T-helper 22 cell (primary cell): ENCODE data around the gene IQSEC3.

Experiments
- DNase-seq: peaks from one replicate; pipeline ENCODE4 v3.0.0-alpha.2; 2020; ENCODE audit warnings: low read depth

IQSEC3 gene

DNA sequence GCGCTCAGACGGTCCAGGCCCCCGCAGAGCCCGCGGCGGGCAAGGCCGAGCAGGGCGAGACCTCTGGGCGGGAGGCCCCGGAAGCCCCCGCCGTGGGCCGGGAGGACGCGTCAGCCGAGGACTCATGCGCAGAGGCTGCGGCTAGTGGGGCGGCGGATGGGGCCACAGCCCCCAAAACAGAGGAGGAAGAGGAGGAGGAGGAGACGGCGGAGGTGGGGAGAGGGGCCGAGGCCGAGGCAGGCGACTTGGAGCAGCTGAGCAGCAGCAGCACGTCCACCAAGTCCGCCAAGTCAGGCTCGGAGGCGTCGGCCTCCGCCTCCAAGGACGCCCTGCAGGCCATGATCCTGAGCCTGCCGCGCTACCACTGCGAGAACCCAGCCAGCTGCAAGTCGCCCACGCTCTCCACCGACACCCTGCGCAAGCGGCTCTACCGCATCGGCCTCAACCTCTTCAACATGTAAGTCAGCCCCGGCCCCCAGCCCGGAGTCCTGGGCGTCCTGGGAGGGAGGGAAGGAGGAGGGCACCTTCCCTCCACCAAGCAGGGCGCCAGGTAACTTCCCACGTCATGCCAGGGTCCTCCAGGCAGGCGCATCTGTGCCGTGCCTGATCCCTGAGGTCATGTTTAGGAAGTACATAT lies 72.4 kb downstream of the IQSEC3 start:
- DNase-seq: no peak

DNA sequence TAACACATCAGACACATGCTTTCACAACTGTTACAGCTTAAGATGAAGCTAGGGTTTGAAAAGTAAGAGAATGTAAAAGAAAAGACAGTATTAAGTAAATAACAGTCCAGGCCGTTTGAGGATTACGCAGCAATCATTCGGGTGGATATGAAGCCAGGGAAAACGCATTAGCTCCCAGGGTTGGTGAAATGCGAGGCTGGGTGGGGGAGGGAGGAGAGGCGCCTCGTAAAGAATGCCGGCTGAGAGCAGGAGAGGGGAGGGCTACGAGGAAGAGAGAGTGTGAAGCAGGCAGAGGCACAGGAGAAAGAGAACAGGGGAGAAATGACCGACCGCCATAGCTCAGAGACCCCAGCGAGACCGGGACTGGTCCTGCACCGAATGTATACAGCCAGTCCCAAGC lies 73.0 kb downstream of the IQSEC3 start:
- no peak for DNase-seq

DNA sequence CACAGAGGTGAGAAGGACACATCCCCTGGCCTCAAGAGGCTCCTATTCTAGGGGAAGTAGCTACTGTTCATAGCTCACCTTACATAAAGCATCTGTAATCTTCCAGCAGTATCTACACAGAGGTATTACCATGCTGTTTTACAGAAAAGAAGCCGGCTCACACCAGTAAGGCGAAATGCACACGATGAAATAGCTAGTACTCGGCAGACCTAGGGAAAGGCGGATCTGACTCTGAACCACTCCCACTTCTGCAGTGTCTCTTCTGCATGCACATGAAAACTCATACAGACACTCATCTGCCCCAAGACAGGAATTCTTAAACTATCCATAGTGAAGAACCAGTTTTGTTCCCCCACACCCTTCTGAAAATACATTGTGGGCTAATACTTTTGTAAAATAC lies 73.6 kb downstream of the IQSEC3 start:
- no peak for DNase-seq

DNA sequence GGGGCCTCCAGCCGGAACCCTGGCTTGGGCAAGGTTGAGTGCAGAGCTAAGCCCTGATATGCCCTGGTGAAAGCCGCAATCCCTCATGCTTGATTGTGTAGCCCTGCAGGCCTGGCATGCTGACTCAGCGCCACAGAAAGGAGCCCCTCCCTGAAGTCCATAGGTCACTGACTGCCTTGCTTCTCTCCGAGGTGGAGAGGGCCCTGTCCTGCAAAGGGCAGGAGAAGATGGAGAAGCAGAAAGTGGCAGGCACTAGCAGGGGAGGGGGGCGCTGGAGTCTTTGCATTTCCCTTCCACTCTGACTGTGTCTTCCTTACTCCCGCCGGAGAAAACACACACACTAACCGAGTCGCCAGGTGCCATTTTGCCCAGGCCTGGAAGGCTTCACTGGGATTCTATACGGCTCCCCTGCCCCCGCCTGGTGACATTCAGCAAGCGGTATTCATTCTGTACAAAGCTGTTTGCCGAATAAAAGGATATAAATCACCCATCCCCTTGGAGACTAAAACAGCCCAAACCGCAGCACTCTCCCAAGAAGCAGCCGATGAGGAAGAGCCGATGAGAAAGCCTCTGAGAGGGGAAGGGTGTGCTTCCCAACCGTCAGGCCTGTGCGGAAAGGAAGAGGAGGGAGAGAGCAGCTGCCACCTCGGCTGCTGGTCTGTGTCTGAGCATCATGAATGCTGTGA lies 77.5 kb downstream of the IQSEC3 start:
- no peak for DNase-seq

DNA sequence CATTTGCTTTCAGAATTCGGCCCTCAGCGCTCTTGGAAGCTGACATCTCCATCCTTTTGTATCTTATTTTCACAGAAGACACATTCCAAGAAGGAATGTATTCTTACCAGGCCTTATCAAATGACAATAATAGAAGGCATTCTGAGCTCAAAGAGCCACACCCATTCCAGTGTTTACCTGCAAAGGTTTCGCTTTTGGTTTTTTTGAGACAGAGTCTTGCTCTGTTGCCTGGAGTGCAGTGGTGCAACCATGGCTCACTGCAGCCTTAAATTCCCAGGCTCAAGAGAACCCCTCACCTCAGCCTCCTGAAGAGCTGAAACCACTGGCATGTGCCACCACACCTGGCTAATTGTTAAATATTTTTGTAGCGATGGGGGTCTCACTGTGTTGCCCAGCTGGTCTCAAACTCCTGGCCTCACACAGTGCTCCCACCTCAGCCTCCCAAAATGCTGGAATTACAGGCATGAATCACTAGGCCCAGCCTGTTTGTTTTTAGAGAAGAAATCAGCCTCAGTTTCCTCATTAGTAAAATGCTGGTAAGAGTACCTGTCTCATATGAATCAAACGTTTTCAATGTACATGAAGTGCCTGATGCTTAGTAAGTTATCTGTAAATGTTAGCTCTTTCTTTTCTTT lies 78.2 kb downstream of the IQSEC3 start:
- DNase-seq: no peak

DNA sequence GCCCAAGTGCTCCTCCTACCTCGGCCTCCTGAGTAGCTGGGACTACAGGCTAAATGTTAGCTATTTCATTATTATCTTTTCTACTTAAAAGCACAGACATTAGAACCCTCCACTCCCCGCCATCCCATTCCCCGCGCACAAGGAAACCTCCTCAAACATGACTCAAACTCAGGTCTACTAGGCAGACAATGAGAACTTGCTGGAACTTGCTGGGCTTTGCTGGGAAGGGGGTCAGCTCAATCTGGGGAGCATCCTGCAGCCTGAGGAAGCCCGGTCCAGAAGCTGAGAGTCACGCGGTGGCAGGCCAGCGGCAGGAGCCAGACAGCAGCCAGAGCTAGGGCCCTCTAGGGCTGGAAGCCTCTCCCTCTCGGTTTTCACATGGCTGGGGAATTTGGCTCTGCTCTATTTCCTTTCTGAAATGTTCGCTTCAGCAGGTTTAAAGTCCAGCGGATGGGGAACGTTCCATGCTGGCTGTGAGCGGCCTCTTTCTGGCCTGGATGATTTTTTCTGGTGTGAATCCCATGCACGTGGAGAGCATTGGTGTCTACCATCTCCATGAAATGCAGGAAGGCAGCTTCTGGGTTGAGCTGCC lies 78.9 kb downstream of the IQSEC3 start:
- DNase-seq: no peak

DNA sequence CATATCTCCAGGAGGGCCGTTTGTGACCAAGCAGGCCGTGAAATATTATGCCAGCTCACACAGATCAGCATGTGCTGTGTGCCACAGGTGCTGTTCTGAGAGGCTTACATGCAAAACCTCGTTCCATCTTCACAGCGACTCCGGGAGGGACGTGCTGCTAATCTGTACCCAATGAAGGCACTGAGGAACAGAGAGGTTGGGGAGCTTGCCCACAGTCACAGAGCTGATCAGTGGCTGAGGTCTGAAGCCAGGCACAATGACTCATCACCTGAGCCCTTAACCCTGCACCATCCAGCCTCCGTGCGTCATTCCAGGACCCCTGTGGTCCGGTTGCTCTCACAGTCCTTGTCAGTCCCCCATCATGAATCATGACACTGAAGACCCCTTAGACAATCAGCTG lies 80.7 kb downstream of the IQSEC3 start:
- DNase-seq: no peak

DNA sequence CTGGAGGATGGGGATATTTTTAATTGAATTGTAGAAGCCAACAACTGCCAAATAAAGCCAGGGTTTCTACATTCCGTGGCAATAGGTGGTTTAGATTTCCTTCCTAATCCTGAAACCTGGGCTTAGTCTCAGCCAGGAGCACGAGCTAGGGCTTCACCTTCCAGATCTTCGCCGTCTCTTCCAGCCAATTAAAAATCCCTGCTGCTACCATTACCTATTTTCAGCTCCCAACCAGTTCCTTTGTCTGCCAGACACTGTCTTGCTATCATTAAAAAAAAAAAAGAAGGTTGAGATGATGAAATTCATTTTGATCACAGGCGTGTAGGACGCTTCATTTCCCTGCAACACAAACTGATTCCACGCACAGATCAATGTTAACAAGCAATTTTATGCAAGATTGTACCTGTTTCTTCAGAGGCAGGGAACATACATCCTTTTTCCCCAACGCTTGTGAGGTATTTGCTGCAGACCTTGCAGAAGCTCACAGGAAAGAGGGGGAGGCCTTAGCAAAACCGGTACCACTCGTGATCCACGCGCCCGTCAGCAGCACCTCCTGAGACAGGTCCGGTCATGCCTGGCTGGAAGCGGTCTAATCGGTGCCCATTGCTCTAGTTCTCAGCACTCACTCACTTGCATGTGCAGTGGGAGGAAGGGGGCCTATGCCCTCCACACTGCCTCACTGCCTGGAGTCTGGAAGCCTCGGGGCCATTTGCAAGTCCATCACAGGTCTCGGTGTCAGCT lies 82.3 kb downstream of the IQSEC3 start:
- no peak for DNase-seq

DNA sequence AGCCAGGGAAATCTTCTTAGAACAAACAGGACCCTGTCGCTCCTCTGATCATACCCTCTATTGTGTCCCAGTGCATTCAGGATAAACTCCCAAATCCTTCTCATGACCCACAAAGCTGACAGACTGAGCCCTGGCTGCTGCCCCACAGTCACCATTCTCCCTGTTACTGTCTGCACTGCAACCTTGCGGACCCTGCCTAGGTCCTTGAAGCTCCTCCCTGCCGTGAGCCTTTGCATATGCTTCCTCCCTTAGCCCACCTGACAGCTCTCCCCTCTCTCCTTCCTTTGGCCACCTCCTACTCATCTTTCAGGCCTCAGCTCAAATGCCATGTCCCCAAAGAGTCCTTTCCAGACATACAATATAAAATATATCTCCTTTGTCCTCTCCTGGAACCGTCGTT lies 85.0 kb downstream of the IQSEC3 start:
- no peak for DNase-seq

DNA sequence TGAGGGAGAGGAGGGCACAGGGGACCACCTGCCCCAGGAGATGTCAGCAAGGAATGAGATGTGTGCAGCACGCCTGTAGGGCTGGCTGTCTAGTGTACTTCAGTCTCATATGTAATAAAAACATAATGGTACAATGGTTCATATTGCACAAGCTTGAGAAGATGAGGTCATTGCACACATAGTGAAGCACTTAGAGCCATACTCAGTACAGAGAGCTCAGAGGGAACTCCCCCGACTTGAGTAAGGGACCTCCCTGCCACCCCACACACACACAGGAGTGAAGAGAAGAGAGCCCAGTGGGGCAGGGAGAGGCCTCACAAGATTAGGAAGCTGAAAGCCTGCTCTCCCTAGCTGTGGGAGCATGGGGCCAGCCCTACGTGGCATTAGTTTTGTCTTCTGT lies 85.9 kb downstream of the IQSEC3 start:
- no peak for DNase-seq

DNA sequence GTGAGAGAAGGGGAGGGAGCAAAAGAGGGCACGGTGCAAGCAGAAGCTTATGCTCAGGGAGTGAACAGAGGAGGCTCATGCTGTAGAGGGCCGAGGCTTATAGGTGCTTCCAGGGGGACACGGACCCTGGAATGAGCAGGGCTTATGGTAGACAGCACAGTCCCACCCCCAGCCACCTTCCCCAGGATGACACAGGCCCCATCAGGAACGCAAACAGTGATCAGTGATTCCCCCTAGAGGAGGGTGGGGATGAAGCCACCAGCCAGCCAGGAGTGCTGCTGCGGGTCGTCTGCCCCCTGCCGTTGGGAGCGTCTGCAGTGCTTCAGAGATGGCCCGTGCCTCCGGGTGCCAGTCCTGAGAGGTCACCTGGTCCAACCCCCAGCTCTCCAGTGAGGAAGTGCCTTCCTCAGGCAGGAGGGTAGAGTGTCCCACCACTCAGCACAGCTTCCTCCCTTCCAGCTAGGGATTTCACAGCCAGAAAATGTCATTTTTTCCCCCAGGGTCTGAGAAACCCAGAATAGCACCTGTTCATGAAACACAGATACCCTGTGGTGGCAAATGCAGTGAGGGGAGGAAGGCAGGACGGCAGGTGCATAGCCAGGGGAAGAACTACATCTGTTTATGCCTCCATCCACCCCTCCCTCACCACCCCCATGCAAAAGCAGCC lies 86.6 kb downstream of the IQSEC3 start:
- no peak for DNase-seq

DNA sequence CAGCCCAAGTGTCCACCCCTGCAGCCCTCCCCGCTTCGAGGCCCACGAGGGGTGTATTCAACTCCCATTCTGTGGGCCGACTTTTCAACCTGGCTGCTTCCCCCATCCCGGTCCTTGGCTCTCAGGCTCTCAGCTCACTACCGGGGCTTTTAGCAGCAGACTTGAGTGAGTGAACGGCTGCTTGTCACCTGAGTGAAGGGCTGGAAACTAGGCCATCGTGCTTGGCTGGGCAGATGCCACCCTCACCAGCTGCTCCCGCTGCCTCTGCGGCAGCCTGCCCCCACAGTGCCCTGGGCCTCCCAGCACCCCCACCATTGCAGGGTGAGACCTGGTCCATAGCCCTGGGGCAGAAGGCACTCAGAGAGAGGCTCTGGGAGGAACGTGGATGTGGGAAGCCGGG lies 87.5 kb downstream of the IQSEC3 start:
- DNase-seq: no peak

DNA sequence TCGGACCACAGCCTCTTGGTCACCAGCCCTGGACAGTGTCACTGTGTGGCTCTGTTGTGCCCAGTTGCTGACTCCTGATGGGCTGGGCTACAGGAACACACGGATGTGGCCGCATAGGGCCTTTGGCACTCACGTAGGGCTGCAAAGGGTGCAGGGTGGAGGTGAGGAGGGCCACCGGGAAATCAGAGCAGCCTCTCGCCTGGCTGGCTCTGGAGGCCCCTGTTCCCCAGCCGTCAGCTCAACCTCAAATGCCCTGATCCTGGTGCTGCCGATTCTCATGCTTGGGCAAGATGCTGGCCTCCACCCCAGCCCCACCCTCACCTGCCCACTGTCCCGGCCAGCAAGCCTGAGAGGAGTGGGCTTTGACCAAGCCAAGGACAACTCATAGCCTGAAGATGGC lies 88.4 kb downstream of the IQSEC3 start:
- no peak for DNase-seq

DNA sequence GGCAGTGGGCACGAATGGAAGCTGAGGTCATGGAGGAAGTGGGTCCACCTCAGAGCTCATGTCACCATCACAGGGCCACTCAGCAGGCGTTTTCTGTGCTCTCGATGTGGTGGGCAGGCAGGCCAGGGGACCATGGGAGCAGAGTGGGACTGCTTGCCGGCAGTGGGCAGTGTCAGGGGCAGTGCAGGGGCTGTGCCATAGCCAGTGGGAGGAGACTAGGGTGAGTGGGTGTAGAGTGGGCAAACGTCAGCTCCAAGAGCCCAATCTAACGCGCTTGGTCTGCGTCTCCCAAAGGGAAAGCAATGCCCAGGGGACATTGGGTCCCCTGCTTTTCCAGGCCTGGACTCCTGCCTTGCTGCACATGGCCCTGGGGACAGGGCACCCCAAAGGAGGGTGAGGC lies 89.1 kb downstream of the IQSEC3 start:
- DNase-seq: no peak

DNA sequence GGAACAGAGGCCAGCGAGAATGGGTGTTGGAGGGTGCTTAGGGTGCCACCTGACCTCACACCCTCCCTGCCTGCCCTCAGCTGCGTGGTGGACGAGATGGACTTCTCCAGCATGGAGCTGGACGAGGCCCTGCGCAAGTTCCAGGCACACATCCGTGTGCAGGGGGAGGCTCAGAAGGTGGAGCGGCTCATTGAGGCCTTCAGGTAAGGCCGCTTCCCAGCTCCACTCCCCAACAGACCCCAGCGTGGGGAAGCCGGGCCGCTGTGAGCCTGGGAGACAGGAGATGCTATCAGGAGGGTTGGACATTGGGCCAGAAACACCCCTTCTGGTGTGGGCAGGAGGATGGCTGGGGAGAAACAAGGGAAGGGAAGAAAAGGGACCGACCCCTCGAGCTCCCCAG lies 90.4 kb downstream of the IQSEC3 start:
- no peak for DNase-seq

DNA sequence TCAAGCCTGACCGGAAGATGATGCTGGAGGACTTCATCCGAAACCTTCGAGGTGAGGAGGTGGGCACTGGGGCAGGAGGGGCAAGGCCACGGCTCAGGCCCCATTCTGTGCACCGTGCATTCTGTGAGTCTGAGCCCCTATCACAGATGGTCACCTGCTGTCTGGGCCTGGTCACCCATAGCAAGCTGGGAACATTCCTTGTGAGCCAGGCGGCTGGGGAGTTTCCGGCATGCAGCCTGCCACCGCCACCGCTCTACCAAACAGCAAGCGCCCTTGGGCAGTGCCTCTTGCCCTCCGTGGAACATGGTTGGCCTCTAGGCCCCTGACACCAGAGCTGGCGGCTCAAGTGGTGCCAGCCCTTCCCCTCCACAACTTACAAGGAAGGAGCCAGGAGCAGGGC lies 91.1 kb downstream of the IQSEC3 start:
- DNase-seq: no peak

DNA sequence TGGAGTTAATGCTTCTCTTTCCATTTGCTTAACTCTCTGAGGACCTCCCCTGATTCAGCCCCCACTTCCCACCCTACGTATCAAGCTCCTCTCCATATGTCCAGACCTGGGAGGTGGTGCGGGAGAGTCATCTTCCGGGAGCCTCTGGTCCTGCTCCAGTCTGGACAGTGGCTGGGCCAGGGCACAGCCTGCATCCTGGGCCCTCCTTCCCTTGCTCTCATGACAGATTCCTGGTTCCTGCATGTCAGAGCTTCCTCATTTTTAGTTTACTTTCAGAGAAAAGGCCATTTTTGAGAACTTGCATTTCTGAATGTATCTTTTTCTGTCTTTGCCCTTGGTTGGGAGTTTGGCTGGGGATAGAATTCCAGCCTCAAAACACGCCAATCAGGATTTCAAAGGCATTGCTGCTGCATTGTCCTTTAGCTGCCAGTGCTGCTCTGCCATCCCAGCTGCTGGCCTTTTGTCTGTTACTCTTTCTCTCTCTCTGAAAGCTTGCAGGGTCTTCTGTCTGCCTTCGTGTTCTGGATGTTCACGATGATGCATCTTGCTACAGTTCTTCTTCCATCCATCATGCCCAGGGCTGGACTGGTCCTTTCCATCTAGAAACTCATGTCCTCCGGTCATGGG lies 92.7 kb downstream of the IQSEC3 start:
- no peak for DNase-seq

DNA sequence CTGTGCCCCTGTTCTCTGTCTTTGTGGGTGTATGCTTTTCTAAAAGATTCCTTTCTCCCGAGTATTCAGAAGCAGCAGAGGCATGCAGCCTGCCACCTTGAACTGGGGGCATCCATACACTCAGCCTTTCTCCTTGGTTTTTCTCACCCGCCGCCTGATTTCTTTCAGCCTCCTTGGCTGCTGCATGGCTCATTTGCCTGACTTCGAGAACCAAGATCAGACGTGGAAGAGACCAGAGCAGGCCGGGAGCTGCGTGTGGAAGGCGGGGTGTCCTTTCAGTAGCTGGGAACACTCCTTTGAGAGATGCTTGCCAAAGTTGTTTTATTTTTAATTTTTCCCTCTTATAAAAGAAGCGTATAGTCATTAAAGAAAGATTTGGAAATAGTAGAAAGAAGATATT lies 94.3 kb downstream of the IQSEC3 start:
- DNase-seq: no peak

DNA sequence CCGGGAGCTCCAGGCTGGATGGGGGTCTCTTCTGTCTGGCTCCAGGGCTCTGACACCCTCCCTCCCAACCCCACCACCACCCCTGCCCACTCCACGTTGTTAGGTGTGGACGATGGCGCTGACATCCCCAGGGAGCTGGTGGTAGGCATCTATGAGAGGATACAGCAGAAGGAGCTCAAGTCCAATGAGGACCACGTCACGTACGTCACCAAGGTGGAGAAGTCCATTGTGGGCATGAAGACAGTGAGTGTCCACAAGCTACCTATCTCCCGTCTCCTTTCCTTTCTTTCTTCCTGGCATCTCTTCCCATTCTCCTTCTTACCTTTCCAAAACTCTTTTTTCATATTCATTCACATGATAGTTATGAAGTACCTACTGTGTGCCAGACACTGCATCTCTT lies 95.3 kb downstream of the IQSEC3 start:
- no peak for DNase-seq

DNA sequence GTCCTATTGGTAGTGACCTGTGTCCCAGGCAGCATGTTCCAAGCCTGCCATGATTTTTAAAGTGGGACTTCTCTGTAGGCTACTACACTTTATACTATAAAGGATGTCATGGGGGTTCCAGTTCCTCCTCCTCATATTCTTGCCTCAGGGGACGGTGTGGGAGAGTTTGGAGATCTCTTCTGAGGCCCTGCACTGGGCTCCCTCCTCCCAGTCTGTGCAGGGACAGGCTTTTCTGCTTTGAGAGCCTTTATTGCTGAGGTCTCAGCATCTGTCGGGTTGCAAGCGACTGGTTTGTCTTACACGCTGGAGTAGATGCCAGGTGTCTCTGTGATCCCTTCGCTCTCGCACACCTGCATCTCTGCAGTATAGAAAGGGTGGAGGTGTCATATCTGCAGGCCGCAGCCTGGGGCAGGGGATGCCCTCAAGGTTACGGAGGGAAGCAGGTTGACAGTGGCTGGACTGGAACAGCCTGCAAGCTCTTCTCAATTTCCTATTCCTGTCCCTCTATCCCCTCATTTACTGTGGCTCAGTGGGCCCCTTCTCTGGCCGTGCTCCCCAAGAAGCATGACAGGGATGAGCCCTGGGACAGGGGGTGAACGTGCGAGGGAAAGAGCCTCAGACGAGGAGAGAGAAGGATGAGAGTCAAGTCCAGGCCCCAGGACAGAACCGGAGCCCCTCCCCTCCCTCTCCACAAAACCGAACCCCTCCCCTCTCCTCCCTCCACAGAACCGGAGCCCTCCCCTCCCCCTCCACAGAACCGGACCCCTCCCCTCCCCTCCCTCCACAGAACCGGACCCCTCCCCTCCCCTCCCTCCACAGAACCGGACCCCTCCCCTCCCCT lies 96.1 kb downstream of the IQSEC3 start:
- DNase-seq: no peak
